Measurements from ENCODE around the gene MRFAP1L1.

MRFAP1L1 gene

GRCh38 chr4:6672131-6672530 lies 37.5 kb downstream of the MRFAP1L1 start:
- DNase-seq (ENCODE audit: low read depth): no peak
- no peak for TF ChIP-seq CTCF (conservative IDR thresholded peaks at IDR 0.05; ENCODE audit: control insufficient read depth, insufficient read depth, low read depth, low read length)
- no peak overlapping the region for H3K4me3 ChIP-seq (ENCODE audit: control insufficient read depth, low read depth, low read length)

GRCh38 chr4:6671648-6672047 lies 38.0 kb downstream of the MRFAP1L1 start:
- no peak for DNase-seq (ENCODE audit: low read depth)
- H3K4me3 ChIP-seq (ENCODE audit: control insufficient read depth, low read depth, low read length): no peak overlapping the region
- no peak for TF ChIP-seq CTCF (conservative IDR thresholded peaks at IDR 0.05; ENCODE audit: control insufficient read depth, insufficient read depth, low read depth, low read length)

GRCh38 chr4:6668391-6668790 lies 41.3 kb downstream of the MRFAP1L1 start:
- H3K4me3 ChIP-seq (ENCODE audit: control insufficient read depth, low read depth, low read length): no peak overlapping the region
- no peak for TF ChIP-seq CTCF (conservative IDR thresholded peaks at IDR 0.05; ENCODE audit: control insufficient read depth, insufficient read depth, low read depth, low read length)
- DNase-seq (ENCODE audit: low read depth): peak; percentile 47

GRCh38 chr4:6665320-6665654 lies 44.4 kb downstream of the MRFAP1L1 start:
- no peak overlapping the region for H3K4me3 ChIP-seq (ENCODE audit: control insufficient read depth, low read depth, low read length)
- no peak for TF ChIP-seq CTCF (conservative IDR thresholded peaks at IDR 0.05; ENCODE audit: control insufficient read depth, insufficient read depth, low read depth, low read length)
- DNase-seq (ENCODE audit: low read depth): no peak

- no peak for TF ChIP-seq CTCF (conservative IDR thresholded peaks at IDR 0.05; ENCODE audit: control insufficient read depth, insufficient read depth, low read depth, low read length)
- H3K4me3 ChIP-seq (ENCODE audit: control insufficient read depth, low read depth, low read length): no peak overlapping the region
- DNase-seq (ENCODE audit: low read depth): no peak
These were observed 45.9 kb downstream of the MRFAP1L1 start for GRCh38 chr4:6663596-6664393.

GRCh38 chr4:6662591-6662990 lies 47.1 kb downstream of the MRFAP1L1 start:
- H3K4me3 ChIP-seq (ENCODE audit: control insufficient read depth, low read depth, low read length): no peak overlapping the region
- TF ChIP-seq CTCF (conservative IDR thresholded peaks at IDR 0.05; ENCODE audit: control insufficient read depth, insufficient read depth, low read depth, low read length): no peak
- DNase-seq (ENCODE audit: low read depth): no peak

All from fibroblast of mammary gland (primary cell).